OCI-M2 (cell line): ENCODE measurements around the gene VPS8.

Experiments
- DNase-seq: peaks from one replicate; lab custom pipeline; 2025; ENCODE audit not compliant: unreplicated experiment; lab: John Stamatoyannopoulos, UW

The VPS8 gene

GRCh38 chr3:185049710-185050109 lies 237.7 kb downstream of the VPS8 start:
- no peak for DNase-seq

GRCh38 chr3:185051801-185052200 lies 239.8 kb downstream of the VPS8 start:
- no peak for DNase-seq

- no peak for DNase-seq
Measured at GRCh38 chr3:185052631-185053030, 240.7 kb downstream of the VPS8 start.

- no peak for DNase-seq
Measured at GRCh38 chr3:185056908-185057307, 244.9 kb downstream of the VPS8 start.

- no peak for DNase-seq
Measured at GRCh38 chr3:185057829-185058228, 245.9 kb downstream of the VPS8 start.

- DNase-seq, result no peak
Measured at GRCh38 chr3:185058796-185059195, 246.8 kb downstream of the VPS8 start.

GRCh38 chr3:185059766-185060165 lies 247.8 kb downstream of the VPS8 start:
- no peak for DNase-seq

- no peak for DNase-seq
Measured at GRCh38 chr3:185060655-185061054, 248.7 kb downstream of the VPS8 start.

- no peak for DNase-seq
Measured at GRCh38 chr3:185062191-185062590, 250.2 kb downstream of the VPS8 start.

GRCh38 chr3:185063431-185063830 lies 251.5 kb downstream of the VPS8 start:
- DNase-seq, result no peak

GRCh38 chr3:185065059-185065458 lies 253.1 kb downstream of the VPS8 start:
- no peak for DNase-seq

- DNase-seq, result no peak
Measured at GRCh38 chr3:185066251-185066650, 254.3 kb downstream of the VPS8 start.

GRCh38 chr3:185067173-185067572 lies 255.2 kb downstream of the VPS8 start:
- no peak for DNase-seq

GRCh38 chr3:185069037-185070030 lies 257.4 kb downstream of the VPS8 start:
- no peak for DNase-seq

- DNase-seq, result no peak
Measured at GRCh38 chr3:185070491-185071286, 258.7 kb downstream of the VPS8 start.

GRCh38 chr3:185071287-185071800 lies 259.4 kb downstream of the VPS8 start:
- no peak for DNase-seq

GRCh38 chr3:185075547-185075946 lies 263.6 kb downstream of the VPS8 start:
- no peak for DNase-seq

- no peak for DNase-seq
Measured at GRCh38 chr3:185076219-185076618, 264.3 kb downstream of the VPS8 start.

- no peak for DNase-seq
Measured at GRCh38 chr3:185079625-185080024, 267.7 kb downstream of the VPS8 start.

GRCh38 chr3:185081521-185081920 lies 269.6 kb downstream of the VPS8 start:
- no peak for DNase-seq

GRCh38 chr3:185082149-185082548 lies 270.2 kb downstream of the VPS8 start:
- DNase-seq, result no peak

GRCh38 chr3:185082829-185083228 lies 270.9 kb downstream of the VPS8 start:
- no peak for DNase-seq
